ENCODE measurements around the gene SLC23A2. TPM values are rescaled to one million over a fixed set of nuclear protein-coding genes. Genes with fewer than 3 reads are reported as not detected.

SLC23A2 gene
- total RNA-seq, 2 donors from 2014 or later, result 10.8 to 12.8 TPM

DNA sequence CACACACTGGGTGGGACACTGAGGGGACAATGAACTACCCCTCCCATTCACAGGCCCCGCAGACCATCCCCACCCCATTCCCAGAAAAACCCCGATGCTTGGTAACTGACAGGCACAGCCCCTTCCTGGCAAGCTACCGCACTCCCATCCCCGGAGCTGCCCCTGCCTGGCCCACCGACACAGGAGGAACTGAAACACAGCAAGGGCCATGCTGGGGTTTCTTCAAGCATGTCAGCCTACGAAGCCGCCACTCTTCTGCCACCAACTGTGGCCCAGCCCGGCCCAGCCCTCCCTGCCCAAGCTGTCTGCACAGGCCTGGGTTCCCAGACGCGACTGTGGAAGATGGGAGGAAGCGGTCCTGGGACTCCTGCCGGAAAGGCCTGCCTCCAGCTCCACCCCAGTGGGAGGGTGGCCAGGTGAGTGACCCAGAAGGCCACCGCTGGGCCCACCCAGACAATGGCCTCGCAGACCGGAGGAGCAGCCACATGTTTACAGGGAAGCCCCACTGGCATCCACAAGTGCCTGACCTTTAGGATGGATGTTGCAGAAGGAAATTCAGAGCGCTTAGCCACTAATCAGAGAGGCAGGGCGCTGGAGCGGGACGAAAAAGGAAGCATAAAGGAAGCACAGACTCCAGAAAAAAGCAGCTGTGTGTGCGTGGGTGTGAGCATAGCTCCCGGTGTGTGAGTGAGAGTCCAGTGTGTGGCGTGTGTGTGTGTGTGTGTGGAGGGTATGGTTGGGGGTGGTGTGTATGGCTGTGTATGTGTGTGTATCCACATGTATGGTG lies 188.0 kb downstream of the SLC23A2 start:
- DNase-seq (peak; percentile 44), ATAC-seq (peak; percentile 11 to 40)
- intact Hi-C loops (cut with DNase I), result no loop called here

DNA sequence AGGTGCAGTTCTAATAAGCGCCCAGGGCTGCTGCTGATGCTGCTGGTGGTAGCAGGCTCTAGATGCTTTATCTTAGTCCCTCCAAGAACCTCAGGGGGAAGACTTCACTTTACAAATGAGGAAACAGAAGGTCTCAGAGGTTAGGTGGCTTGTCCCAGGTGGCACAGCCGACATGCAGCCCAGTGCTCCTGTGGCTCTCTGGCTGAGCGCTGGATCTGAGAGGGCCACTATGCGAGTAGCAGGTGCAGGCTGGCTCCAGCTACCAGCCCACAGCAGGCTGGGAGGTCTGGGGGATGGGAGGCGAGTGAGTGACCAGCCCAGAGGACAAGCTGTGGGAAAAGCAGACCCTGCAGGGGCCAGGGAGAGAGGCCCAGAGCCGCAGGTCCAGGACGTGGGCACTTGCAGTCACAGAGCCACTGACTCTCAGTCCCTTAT lies 188.7 kb downstream of the SLC23A2 start:
- ATAC-seq (no peak), DNase-seq (no peak)
- intact Hi-C loops (cut with DNase I), result no loop called here

DNA sequence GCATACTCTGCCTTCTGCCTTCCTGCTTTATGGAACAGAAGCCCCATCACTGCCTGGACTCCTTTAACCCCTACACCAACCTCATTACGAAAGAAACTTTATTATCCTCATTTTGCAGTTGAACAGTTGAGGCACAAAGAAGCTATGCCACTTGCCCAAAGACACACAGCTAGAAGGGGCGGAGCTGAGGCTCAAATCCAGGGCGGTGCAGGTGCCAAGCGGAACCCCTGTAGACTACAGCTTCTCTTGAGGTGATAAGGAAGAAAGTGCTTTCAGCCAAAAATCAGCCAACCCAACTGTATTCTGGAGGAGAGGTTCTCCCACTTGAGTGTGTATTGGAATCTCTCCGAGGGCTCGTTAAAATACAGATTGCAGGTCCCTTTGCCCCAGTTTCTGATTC lies 189.1 kb downstream of the SLC23A2 start:
- intact Hi-C loops (cut with DNase I), result no loop called here
- DNase-seq (no peak), ATAC-seq (no peak)

DNA sequence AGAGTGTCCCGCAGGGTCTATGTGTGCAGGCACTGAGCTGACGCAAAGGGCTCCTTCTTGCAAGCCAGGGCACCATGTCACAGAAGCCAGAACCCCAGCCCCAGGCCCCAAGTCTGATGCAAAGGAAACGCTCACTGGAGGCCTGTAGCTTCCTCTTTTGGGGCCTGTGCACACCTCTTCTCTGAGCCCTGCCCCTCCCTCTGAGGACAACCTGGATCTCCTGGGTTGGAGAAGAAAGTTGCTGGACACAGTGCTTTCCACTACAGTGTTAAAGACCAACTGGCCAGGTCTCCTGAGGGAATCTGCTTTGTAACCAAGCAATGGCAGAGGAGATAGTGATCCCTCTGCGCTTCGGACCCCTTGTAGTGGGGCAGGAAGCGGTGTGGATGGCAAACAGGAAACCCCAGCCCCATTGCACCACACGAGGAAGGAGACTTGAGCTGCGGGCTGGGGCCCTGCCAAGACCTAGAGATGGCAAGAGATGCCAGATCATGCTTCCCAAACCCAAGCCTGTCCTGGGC lies 189.6 kb downstream of the SLC23A2 start:
- DNase-seq, result peak; percentile 75
- peak; percentile 51 to 68 for ATAC-seq
- intact Hi-C loops (cut with DNase I), result no loop called here

DNA sequence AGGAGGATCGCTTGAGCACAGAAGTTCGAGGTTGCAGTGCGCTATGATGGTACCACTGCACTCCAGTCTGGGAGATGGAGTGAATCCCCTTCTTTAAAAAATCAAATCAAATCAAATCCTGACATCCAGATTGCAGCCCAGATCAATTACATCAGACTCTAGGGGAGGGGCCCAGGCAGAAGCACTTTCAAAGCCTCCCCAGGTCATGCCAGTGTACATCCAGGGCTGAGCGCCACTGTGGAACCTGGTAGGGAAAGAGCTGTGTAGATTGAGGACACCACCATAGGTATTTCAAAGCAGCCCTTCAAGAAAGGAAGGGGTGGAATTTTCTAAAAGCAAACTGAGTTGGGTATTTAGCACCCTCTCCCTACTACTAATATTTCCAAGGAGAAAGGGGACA lies 190.1 kb downstream of the SLC23A2 start:
- ATAC-seq, result no peak
- intact Hi-C loops (cut with DNase I), result no loop called here
- no peak for DNase-seq

DNA sequence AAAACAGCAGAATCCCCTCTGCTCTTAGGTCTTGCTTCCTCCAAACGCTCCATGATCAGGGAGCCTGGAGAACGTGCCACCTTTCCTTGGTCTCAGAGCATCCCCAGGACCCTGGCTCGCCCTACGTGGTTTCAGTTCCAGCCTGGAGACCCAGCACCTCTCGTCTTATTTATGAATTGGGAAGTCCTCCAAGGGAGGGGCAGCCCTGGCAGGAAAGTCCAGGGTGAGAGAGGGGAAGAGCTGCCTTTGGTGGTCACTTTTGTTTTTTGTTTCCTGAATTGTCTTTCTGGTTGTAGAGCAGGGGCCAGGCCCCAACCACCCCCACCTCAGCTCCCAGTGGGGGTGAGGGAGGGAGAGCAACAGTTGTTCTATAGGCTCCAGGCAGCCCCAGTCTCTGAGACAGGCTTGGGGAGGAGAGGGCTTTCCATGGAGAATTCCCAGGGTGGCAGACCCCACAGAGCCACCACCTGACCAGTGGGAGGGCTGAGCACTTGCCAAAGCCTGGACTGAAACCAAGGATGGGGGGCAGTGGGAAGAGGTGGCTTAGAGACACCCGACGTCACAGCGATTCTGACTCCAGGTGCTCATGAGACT lies 190.8 kb downstream of the SLC23A2 start:
- intact Hi-C loops (cut with DNase I), result no loop called here
- no peak for ATAC-seq
- no peak for DNase-seq

DNA sequence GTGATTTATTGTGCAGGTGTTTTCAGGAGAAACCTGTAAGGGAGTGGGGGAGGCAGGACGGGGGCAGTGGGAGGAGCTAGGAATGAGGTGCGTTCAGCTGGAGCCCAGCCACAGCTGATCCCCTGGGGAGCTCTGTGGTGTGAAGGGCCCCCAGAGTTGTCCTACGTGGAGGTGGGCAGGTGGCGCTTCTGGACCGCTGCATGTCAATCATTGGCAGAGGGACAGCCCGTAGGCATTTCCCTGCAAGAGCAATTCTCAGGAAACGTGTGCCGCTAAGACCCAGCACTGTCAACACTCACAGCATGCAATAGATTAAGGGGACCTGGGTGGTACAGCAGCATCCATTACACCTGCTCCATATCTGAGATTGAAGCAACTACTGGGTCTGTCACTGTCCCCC lies 191.6 kb downstream of the SLC23A2 start:
- intact Hi-C loops (cut with DNase I), result no loop called here
- ATAC-seq, result no peak
- DNase-seq, result no peak

DNA sequence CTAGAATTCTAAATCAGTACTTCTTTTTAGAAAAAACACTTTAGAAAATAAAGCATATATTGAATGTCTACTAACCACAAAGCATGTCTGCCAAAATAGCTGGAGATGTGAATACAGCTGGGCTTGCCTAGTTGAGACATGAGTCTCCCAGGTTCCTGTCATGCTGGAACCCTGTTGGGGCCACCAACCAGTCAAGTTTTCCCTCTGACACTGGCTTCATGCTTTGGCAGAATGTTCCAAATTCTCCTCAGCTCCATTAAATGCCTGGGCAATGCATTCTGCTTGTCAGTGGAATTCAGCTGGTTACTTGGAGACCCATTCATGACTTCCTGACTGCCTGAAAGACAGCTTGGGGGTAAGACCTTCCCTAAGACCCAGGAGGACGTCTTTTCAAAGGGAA lies 192.4 kb downstream of the SLC23A2 start:
- intact Hi-C loops (cut with DNase I), result no loop called here
- DNase-seq, result no peak
- ATAC-seq, result no peak

DNA sequence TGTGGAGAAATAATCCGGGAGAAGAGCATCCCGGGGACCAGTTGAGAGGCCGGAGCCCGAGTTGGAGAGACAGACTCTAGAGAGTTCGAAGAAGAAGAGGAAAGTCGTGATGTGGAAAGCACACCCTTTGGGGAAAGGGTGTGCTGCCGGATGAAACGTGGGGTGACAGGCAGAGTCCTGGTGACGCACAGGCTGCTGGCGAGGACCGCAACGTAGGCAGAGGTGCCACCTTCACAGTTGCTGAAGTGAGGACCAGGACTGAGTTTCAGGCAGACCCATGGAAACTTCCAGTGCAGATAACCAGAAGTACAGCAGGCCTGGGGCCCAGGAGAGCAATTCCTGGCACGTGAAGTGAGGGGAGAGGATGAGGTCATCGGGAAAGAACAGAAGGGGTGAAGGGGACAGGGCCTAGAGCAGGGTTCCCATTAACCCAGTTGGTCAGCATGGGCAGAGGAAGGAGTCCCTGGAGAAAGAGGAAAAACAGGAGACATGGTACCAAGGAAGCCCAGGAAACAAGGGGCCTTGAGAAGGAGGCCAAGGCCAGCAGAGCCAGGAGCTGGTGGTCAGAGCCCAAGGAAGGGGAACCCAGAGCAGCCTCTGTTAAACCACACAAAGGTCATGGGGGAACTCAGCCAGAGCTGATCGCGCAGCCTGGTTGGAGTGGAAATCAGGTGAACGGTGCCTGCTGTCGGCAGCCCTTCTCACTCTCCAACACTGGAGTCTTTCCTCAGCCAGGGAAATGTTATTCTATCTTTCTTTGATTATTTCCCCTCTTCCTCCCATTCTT lies 195.5 kb downstream of the SLC23A2 start:
- DNase-seq, result no peak
- intact Hi-C loops (cut with DNase I), result no loop called here
- ATAC-seq, result peak; percentile 27 to 30

DNA sequence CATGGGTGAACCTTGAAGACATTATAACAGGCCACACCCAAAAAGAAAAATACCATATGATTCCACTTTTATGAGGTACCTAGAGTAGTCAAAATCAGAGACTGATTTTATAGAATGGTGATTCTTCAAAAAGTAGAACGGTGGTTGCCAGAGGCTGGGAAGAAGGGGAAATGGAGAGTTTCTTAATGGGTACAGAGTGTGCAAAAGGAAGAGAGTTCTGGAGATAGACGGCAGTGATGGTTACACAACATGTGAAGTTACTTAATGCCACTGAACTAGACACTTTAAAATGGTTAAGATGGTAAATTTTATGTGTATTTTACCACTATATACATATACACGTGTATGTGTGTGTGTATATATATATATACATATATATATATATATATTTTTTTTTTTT lies 198.8 kb downstream of the SLC23A2 start:
- DNase-seq (no peak), ATAC-seq (no peak)
- intact Hi-C loops (cut with DNase I), result no loop called here

Other genes with a start within 250 kb of the SLC23A2 start
- 1 to 10 TPM; 7.5 to 9.7 TPM for gene RASSF2, start 177.9 kb downstream of the SLC23A2 start, total RNA-seq
- 10 to 100 TPM; 93.4 to 97.1 TPM for gene TMEM230, start 111.6 kb upstream of the SLC23A2 start, total RNA-seq
- 10 to 100 TPM; 23.9 to 38.1 TPM for gene PCNA, start 118.4 kb upstream of the SLC23A2 start, total RNA-seq
- 10 to 100 TPM; 57.7 to 77.7 TPM for gene CDS2, start 125.5 kb upstream of the SLC23A2 start, total RNA-seq